Endothelial cell of umbilical vein (primary cell): ENCODE results near the gene FAM163A. TPM values are rescaled to one million over a fixed set of nuclear protein-coding genes. Genes with fewer than 3 reads are reported as not detected.

Experiments
- BruUV-seq: library from RNA; stranded (reverse); fragments of 400-500 nt; replicated peaks from 2 replicates; lab custom pipeline; 2021; lab: Mats Ljungman, UMichigan
- CTCF ChIA-PET: fragments of 300-600, 350-600 bp; sonication (Branson Sonifier 250); formaldehyde crosslinking; loops from one replicate; lab custom pipeline; 2021; ENCODE audit warnings: antibody characterized with exemption, inconsistent platforms; lab: Charles Lee
- POLR2A ChIA-PET: fragments of 300-600, 350-600 bp; sonication (Branson Sonifier 250); formaldehyde crosslinking; loops from one replicate; lab custom pipeline; 2021; ENCODE audit warnings: antibody characterized with exemption, inconsistent platforms; lab: Charles Lee
- DNase-seq: peaks from one replicate; pipeline ENCODE4 v3.0.0-alpha.2; 2011; ENCODE audit warnings: low read depth, low spot score
- FAIRE-seq: peaks from 2 replicates; lab custom pipeline; 2011; peaks lifted over from hg19 to GRCh38; lab: Jason Lieb, UNC
- H2AFZ ChIP-seq: 2 replicates; pipeline ENCODE4 v1.6.0; 2012; ENCODE audit warnings: low read depth, low read length, control low read depth, inconsistent platforms
- H3K27ac ChIP-seq: 2 replicates; pipeline ENCODE4 v1.5.1; 2011; ENCODE audit warnings: low read depth, mild to moderate bottlenecking, control low read depth, low read length, moderate library complexity; ENCODE audit not compliant: insufficient read depth
- H3K27me3 ChIP-seq, 2 experiments: 2 replicates each; pipeline versions ENCODE4 v1.6.0 to v1.6.1; 2011; ENCODE audit warnings: low read length in 2 of 2, mixed read lengths in 1 of 2; ENCODE audit not compliant: control insufficient read depth in 2 of 2, insufficient read depth in 2 of 2
- H3K36me3 ChIP-seq, 2 experiments: 2 replicates in 1 of 2; 3 replicates in 1 of 2; pipeline ENCODE4 v1.5.1; 2011; ENCODE audit warnings: low read length in 2 of 2, mild to moderate bottlenecking in 1 of 2, moderate library complexity in 1 of 2; ENCODE audit not compliant: control insufficient read depth in 2 of 2, insufficient read depth in 2 of 2; ENCODE audit errors: extremely low read depth in 1 of 2
- H3K4me1 ChIP-seq: 3 replicates; pipeline ENCODE4 v1.5.1; 2011; ENCODE audit warnings: mild to moderate bottlenecking, low read length; ENCODE audit not compliant: control insufficient read depth, insufficient read depth; ENCODE audit errors: extremely low read depth
- H3K4me2 ChIP-seq: 2 replicates; pipeline ENCODE4 v1.6.1; 2011; ENCODE audit warnings: low read length, control low read depth, mixed read lengths; ENCODE audit not compliant: insufficient read depth
- H3K4me3 ChIP-seq, 3 experiments: fragments of 200-600 bp in 1 of 3; sonication (generic), shearing (Covaris generic) in 1 of 3; replicated peaks in 1 of 3; 2 replicates each; pipeline ENCODE4 v1.5.1; 2011 to 2016; ENCODE audit warnings: control low read depth in 3 of 3, low read length in 3 of 3, mild to moderate bottlenecking in 2 of 3, inconsistent platforms in 1 of 3, low read depth in 1 of 3, moderate library complexity in 1 of 3; ENCODE audit not compliant: insufficient read depth in 1 of 3
- H3K79me2 ChIP-seq: 2 replicates; pipeline ENCODE4 v1.6.0; 2012; ENCODE audit warnings: low read length, inconsistent platforms; ENCODE audit not compliant: control insufficient read depth, insufficient read depth
- H3K9ac ChIP-seq: replicated peaks from 2 replicates; pipeline ENCODE3; 2011; ENCODE audit warnings: low read length, control low read depth; ENCODE audit not compliant: insufficient read depth; ENCODE audit errors: extremely low read depth
- H3K9me1 ChIP-seq: replicated peaks from 3 replicates; pipeline ENCODE4 v1.6.0; 2011; ENCODE audit warnings: mild to moderate bottlenecking, low read length; ENCODE audit not compliant: control insufficient read depth, insufficient read depth; ENCODE audit errors: extremely low read depth
- H3K9me3 ChIP-seq: replicated peaks from 2 replicates; pipeline ENCODE4 v1.5.1; 2012; ENCODE audit warnings: low read length, inconsistent platforms; ENCODE audit not compliant: control insufficient read depth, insufficient read depth
- H4K20me1 ChIP-seq: replicated peaks from 2 replicates; pipeline ENCODE3; 2011; ENCODE audit warnings: mild to moderate bottlenecking, low read length; ENCODE audit not compliant: control insufficient read depth, insufficient read depth; ENCODE audit errors: extremely low read depth
- CTCF ChIP-seq, 2 donors: IDR thresholded peaks; 1 replicate in 1 of 2; 2 replicates in 1 of 2; pipeline ENCODE4 v1.5.1; 2011; ENCODE audit warnings: low read length in 2 of 2, mild to moderate bottlenecking in 2 of 2, moderate library complexity in 2 of 2, control low read depth in 1 of 2, inconsistent platforms in 1 of 2, low read depth in 1 of 2; ENCODE audit not compliant: insufficient read depth in 1 of 2; ENCODE audit errors: extremely low read depth in 1 of 2
- EZH2 ChIP-seq: IDR thresholded peaks from 2 replicates; pipeline ENCODE4 v1.6.1; 2012; ENCODE audit warnings: borderline replicate concordance, low read depth, mild to moderate bottlenecking, moderate library complexity, low read length, inconsistent platforms; ENCODE audit not compliant: severe bottlenecking
- FOS ChIP-seq: IDR thresholded peaks from 2 replicates; pipeline ENCODE4 v1.6.1; 2011; ENCODE audit warnings: mild to moderate bottlenecking, low read length, moderate library complexity, borderline replicate concordance; ENCODE audit not compliant: insufficient read depth
- GATA2 ChIP-seq: IDR thresholded peaks from 2 replicates; pipeline ENCODE4 v1.7.0; 2011; ENCODE audit warnings: low read depth, mild to moderate bottlenecking, moderate library complexity, mixed read lengths, low read length; ENCODE audit not compliant: insufficient read length, insufficient read depth
- JUN ChIP-seq: IDR thresholded peaks from 2 replicates; pipeline ENCODE4 v1.6.1; 2011; ENCODE audit warnings: borderline replicate concordance, low read depth; ENCODE audit not compliant: insufficient read length, insufficient read depth
- MAX ChIP-seq: IDR thresholded peaks from 2 replicates; pipeline ENCODE4 v1.6.1; 2011; ENCODE audit not compliant: insufficient read depth, insufficient read length
- MYC ChIP-seq: IDR thresholded peaks from one replicate; pipeline ENCODE4 v1.6.1; 2011; ENCODE audit warnings: mild to moderate bottlenecking, low read depth, low read length
- POLR2A ChIP-seq: IDR thresholded peaks from 2 replicates; pipeline ENCODE4 v1.6.1; 2012; ENCODE audit warnings: low read depth, mild to moderate bottlenecking, control low read depth, low read length
- POLR2AphosphoS5 ChIP-seq: IDR thresholded peaks from 2 replicates; pipeline ENCODE4 v1.6.1; 2012; ENCODE audit warnings: low read depth, mild to moderate bottlenecking, control low read depth, low read length, moderate library complexity; ENCODE audit not compliant: insufficient read depth
- dilution Hi-C: fragments of 300-500 bp; cut with MboI; formaldehyde crosslinking; loops from one replicate; pipeline ENCODE4 v1.15.0; 2019; ENCODE audit warnings: low sequenced_read_pairs; ENCODE audit not compliant: extremely low pct_ligation_motif_present
- intact Hi-C: fragments of 100-400 bp; cut with micrococcal nuclease; formaldehyde crosslinking; loops from one replicate; pipeline ENCODE4 v1.10.0; 2022
- polyA plus RNA-seq, 4 experiments: library from polyadenylated mRNA; depleted of rRNA in 3 of 4; stranded (reverse) in 3 of 4; unstranded in 1 of 4; fragments of >200 nt; gene quantifications; 2 replicates each; pipeline versions ENCODE4 v1.2.1 to v1.2.3, GENCODE V29; 2011 to 2012; ENCODE audit warnings: missing spikeins in 1 of 4
- total RNA-seq: library from RNA; stranded (reverse); gene quantifications from 2 replicates; pipeline ENCODE4 v1.2.3, GENCODE V29; 2021

FAM163A gene
- total and polyA plus RNA-seq, 2 donors (not counting 3 experiments of a cell fraction or from before 2014, with no cell fraction given): not detected

- peaks cover 0 to 6% of the 10 kb centered on the region in 2 experiments for H3K27me3 ChIP-seq
- no peak for TF ChIP-seq JUN
- TF ChIP-seq EZH2: no peak
- TF ChIP-seq POLR2AphosphoS5: no peak
- no peak for TF ChIP-seq CTCF (IDR thresholded peaks at IDR 0.05; ENCODE audit: extremely low read depth in 1 of 2, insufficient read depth in 1 of 2, low read depth in 1 of 2, low read length in 2 of 2)
- TF ChIP-seq MYC: no peak
- TF ChIP-seq FOS: no peak
- no peak for TF ChIP-seq GATA2
- TF ChIP-seq POLR2A: no peak
- no peak for TF ChIP-seq MAX
- BruUV-seq: no TSS peak
- H4K20me1 ChIP-seq: no peaks in the 10 kb centered on the region
- H3K27ac ChIP-seq: no peak overlapping the region
- FAIRE-seq (no peak), DNase-seq (no peak)
- H3K9ac ChIP-seq: no peak overlapping the region
- no peaks in the 10 kb centered on the region for H3K9me1 ChIP-seq
- intact Hi-C loops: no loop called here
- H3K4me2 ChIP-seq: no peak overlapping the region
- H3K4me3 ChIP-seq: no peak overlapping the region
- H3K4me1 ChIP-seq: no peaks in the 10 kb centered on the region
- ChIA-PET CTCF (interaction anchor here (1.0 to 1.7 kb wide), 5 partner anchors 8 to 350 kb away, joined by 3 to 17 read pairs (median 3); no protein-coding TSS in a partner anchor), POLR2A (no interaction called here)
- H2AFZ ChIP-seq: no peak overlapping the region
- no peaks in the 10 kb centered on the region for H3K79me2 ChIP-seq
- dilution Hi-C loops: no loop called here
- H3K36me3 ChIP-seq: no peaks in the 10 kb centered on the region
- no peaks in the 10 kb centered on the region for H3K9me3 ChIP-seq
These were observed 85.5 kb downstream of the FAM163A start for GRCh38 chr1:179828554-179829110.
